Measurements from ENCODE around the gene TALDO1. TPM values are rescaled to one million over a fixed set of nuclear protein-coding genes. Genes with fewer than 3 reads are reported as not detected.

The TALDO1 gene
- total RNA-seq, 1 donor = 401 TPM

DNA sequence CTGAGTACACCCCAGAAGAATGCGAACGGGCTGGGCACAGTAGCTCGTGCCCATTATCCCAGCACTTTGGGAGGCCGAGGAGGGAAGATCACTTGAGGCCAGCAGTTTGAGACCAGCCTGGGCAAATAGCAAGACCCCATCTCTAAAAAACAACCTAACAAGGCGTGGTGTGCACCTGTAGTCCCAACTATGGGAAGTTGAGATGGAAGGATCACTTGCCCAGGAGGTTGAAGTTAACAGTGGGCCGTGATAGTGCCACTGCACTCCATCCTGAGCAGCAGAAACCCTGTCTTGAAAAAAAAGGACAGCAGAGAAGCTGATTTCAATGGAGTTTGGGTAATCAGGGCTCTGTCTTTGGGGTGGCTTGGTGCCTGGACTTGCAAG lies 65.8 kb downstream of the TALDO1 start:
- no peak for DNase-seq (ENCODE audit: low read depth in 2 of 3, low spot score in 2 of 3)

DNA sequence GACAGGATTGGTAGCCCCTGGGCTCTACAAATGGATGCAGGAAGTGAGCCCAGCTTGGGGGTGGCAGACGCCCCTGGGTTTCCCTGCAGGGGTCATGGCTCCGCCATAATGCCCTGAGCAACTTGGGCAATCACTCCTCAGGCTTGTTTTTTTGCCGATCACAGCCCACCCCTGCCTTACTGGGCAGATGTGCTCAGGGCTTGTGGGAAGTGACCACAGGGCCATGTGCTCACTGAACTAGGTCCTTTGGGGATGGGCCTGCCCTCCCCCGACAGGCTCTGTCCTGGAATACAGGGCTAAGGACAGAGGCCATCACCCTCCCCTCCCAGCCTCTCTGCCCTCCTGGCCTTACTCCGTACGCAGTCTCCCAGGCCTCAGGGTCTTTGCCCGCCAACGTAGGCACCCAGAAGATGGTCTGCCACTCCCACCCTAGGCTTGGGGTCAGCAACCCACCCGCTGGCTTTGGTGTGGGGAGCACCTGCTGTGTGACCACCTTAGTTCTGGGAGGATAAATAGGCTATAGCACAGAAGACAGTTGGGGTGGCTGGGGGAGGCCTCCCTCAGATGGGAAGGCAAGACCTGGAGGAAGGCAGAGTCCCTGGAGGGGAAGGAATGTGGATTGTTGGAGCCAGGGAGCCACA lies 66.3 kb downstream of the TALDO1 start:
- DNase-seq (ENCODE audit: low read depth in 2 of 3, low spot score in 2 of 3) = no peak

Small RNAs within 50 kb of the gene (small RNA-seq; reads per million reads assigned to genes)
- not detected for gene SNORA52

Other genes with a start within 250 kb of the TALDO1 start
- 165 TPM for gene RNH1, start 240.2 kb upstream of the TALDO1 start, total RNA-seq
- 22.1 TPM for gene HRAS, start 211.9 kb upstream of the TALDO1 start, total RNA-seq
- 3.5 TPM for gene LRRC56, start 209.9 kb upstream of the TALDO1 start, total RNA-seq
- gene LMNTD2, start 186.7 kb upstream of the TALDO1 start, total RNA-seq = 1.6 TPM
- gene RASSF7, start 186.5 kb upstream of the TALDO1 start, total RNA-seq = 30.2 TPM
- 36.6 TPM for gene PHRF1, start 171.0 kb upstream of the TALDO1 start, total RNA-seq
- gene IRF7, start 131.5 kb upstream of the TALDO1 start, total RNA-seq = 62.5 TPM
- not detected for gene CDHR5, start 122.5 kb upstream of the TALDO1 start, total RNA-seq
- gene SCT, start 120.3 kb upstream of the TALDO1 start, total RNA-seq = not detected
- 0.27 TPM for gene DRD4, start 110.2 kb upstream of the TALDO1 start, total RNA-seq
- 80.8 TPM for gene DEAF1, start 52.2 kb upstream of the TALDO1 start, total RNA-seq
- 25.6 TPM for gene TMEM80, start 51.6 kb upstream of the TALDO1 start, total RNA-seq
- 5.7 TPM for gene EPS8L2, start 41.2 kb upstream of the TALDO1 start, total RNA-seq
- 41.7 TPM for gene GATD1, start 30.0 kb downstream of the TALDO1 start, total RNA-seq
- not detected for gene CEND1, start 42.6 kb downstream of the TALDO1 start, total RNA-seq
- gene SLC25A22, start 50.8 kb downstream of the TALDO1 start, total RNA-seq = 12.1 TPM
- 11.3 TPM for gene PIDD1, start 57.8 kb downstream of the TALDO1 start, total RNA-seq
- 2,675 TPM for gene RPLP2, start 62.5 kb downstream of the TALDO1 start, total RNA-seq
- gene PNPLA2, start 71.5 kb downstream of the TALDO1 start, total RNA-seq = 107 TPM
- gene CRACR2B, start 80.5 kb downstream of the TALDO1 start, total RNA-seq = 3.8 TPM
- gene CD151, start 85.5 kb downstream of the TALDO1 start, total RNA-seq = 145 TPM
- 41.5 TPM for gene POLR2L, start 95.1 kb downstream of the TALDO1 start, total RNA-seq
- 48.2 TPM for gene TSPAN4, start 95.4 kb downstream of the TALDO1 start, total RNA-seq
- 36.1 TPM for gene CHID1, start 163.3 kb downstream of the TALDO1 start, total RNA-seq
- gene AP2A2, start 178.4 kb downstream of the TALDO1 start, total RNA-seq = 68.7 TPM

All from hematopoietic multipotent progenitor cell (in vitro differentiated cells).